ENCODE measurements around the gene GMDS. TPM values are rescaled to one million over a fixed set of nuclear protein-coding genes. Genes with fewer than 3 reads are reported as not detected.
A peak's percentile ranks its signal among the peaks of the same experiment; 100 is the strongest.

Gene GMDS
- total and polyA plus RNA-seq, 5 donors: 8.1 to 13.5 (median 12.6) TPM

DNA sequence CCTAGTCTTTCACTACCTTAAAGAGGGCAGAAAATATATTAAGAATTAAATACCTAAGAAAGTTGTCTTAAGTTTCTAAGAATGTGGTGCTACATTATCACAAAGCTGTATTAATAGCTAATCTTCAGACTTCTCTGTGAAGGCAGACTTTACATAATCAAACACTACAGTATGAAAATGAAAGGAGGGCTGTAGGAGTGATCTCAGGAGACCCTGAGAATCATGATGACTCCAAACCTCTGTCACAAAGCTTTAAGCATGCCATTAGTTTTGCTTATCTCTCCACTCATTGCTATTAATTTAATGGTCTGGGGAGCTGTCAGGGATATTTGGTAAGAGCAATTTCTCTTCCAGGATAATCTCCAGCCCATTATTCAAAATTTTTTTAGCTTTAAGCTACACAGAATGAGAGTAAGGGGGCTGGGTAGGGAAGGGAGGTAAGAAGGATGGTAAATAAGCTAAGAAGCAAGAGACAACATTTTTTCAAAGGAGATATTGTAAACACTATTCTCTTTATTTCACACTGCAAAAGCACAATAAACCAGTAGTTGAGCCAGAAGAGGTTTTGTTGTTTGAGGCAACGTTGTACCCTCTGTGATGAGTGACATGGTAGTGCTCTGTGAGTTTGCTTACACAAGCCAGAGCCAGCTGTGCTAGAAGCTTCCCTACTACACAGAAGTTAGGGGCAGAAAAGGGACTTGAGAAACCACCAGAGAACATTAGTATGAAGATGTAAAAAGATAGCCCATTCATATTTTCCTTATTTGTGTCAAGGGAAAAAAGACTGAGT, 258.8 kb downstream of the GMDS start:
- ATAC-seq (no peak), DNase-seq (no peak)
- intact Hi-C loops (cut with DNase I): no loop called here
- Histone ChIP-seq H3K4me1 (ENCODE audit: control insufficient read depth, insufficient read depth, low read length) (no peaks in the 10 kb centered on the region), H3K27me3 (ENCODE audit: control insufficient read depth, insufficient read depth) (no peaks in the 10 kb centered on the region), H3K27ac (ENCODE audit: low read length) (no peak overlapping the region), H3K4me3 (ENCODE audit: low read length) (no peak overlapping the region), H3K9me3 (ENCODE audit: control insufficient read depth, low read length) (no peaks in the 10 kb centered on the region)
- 14% methylated on average over 1 of the region's 1 CpG for WGBS

DNA sequence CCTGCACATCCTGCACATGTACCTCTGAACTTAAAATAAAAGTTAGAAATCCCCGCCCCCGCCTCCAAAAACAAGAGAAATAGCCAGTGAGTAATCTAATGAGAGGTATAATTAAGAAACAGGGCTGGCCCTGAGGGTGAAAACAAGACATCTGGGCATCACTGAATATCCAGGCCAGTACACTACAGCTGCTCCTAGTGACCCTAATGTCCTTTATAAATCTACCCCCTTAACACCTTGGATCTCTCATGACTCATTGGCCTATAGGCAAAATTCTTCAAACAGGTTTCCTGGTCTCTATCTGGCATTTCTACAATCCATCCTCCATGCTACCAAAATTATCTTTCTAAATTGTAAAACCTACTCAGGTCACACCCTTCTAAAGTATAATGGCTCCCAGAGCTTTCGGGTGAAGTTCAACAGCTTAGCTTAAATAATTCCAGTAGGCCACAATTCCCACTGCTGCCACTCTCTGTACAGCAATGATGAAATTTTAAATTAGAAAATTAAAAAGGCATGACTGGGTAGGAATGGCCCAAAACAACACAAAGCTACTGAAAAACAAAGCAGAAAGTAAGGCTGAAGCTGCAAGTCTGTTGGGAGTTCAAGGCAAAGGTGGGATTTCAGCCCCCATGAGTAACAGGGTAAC, 260.9 kb downstream of the GMDS start:
- Histone ChIP-seq H3K27me3 (ENCODE audit: control insufficient read depth, insufficient read depth) (no peaks in the 10 kb centered on the region), H3K4me3 (ENCODE audit: low read length) (no peak overlapping the region), H3K9me3 (ENCODE audit: control insufficient read depth, low read length) (no peaks in the 10 kb centered on the region), H3K4me1 (ENCODE audit: control insufficient read depth, insufficient read depth, low read length) (no peaks in the 10 kb centered on the region), H3K27ac (ENCODE audit: low read length) (no peak overlapping the region)
- DNase-seq (no peak), ATAC-seq (no peak)
- intact Hi-C loops (cut with DNase I): no loop called here
- 99% methylated on average over 3 of the region's 3 CpGs for WGBS

DNA sequence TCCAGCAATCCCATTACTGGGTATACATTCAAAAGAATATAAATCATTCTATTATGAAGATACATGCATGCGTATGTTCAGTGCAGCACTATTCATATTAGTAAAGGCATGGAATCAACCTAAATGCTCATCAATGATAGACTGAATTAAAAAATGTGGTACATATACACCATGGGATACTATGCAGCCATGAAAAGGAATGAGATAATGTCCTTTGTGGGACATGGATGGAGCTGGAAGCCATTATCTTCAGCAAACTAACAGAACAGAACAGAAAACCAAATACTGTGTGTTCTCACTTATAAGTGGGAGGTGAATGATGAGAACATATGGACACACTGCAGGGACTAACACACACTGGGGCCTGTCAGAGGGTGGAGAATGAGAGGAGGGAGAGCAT, 261.6 kb downstream of the GMDS start:
- ATAC-seq (no peak), DNase-seq (no peak)
- Histone ChIP-seq H3K4me1 (ENCODE audit: control insufficient read depth, insufficient read depth, low read length) (no peaks in the 10 kb centered on the region), H3K9me3 (ENCODE audit: control insufficient read depth, low read length) (no peaks in the 10 kb centered on the region), H3K4me3 (ENCODE audit: low read length) (no peak overlapping the region), H3K27me3 (ENCODE audit: control insufficient read depth, insufficient read depth) (no peaks in the 10 kb centered on the region), H3K27ac (ENCODE audit: low read length) (no peak overlapping the region)
- intact Hi-C loops (cut with DNase I): no loop called here
- 94% methylated on average over 1 of the region's 1 CpG for WGBS

DNA sequence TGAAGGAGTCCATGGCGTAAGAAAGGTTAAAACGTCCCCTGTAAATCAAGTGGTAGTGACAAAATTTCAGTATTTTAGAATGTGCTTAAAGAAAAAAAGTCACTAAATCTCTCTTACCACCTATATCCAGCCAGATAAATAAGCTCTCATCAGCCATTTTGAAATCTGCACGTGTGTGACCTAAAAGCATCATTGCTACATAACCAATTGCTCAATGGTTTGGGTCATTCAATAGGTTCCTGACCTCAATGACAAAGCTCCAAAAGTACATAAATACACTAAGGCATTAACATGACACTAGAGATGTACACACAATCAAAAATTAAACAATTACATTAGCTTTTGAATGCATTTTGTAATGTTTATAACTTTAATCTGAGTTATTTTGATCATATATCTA, 272.4 kb downstream of the GMDS start:
- Histone ChIP-seq H3K27me3 (ENCODE audit: control insufficient read depth, insufficient read depth) (no peaks in the 10 kb centered on the region), H3K4me3 (ENCODE audit: low read length) (no peak overlapping the region), H3K9me3 (ENCODE audit: control insufficient read depth, low read length) (no peaks in the 10 kb centered on the region), H3K4me1 (ENCODE audit: control insufficient read depth, insufficient read depth, low read length) (no peaks in the 10 kb centered on the region), H3K27ac (ENCODE audit: low read length) (no peak overlapping the region)
- ATAC-seq (no peak), DNase-seq (no peak)
- 92% methylated on average over 3 of the region's 3 CpGs for WGBS
- intact Hi-C loops (cut with DNase I): no loop called here

DNA sequence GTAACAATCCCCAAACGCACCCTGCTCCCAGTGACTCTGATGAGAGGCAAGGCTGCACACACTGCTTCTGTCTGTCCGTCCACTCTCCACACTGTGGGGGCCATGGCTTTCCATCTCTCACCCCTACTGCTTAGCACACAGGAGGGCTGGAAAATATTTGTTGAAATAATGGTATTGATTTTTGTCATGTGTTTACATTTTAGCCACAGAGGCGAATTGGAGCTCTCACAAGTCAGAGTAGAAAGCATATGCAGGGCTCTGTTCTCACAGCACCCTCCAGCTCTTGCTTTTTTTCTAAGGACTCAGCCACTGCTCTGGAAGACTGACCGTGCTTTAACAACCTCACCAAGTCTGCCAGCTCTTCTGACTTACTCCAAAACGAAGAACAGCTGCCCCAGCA, 273.8 kb downstream of the GMDS start:
- H3K4me3 ChIP-seq (ENCODE audit: low read length): no peak overlapping the region
- H3K27me3 ChIP-seq (ENCODE audit: control insufficient read depth, insufficient read depth): no peaks in the 10 kb centered on the region
- no peaks in the 10 kb centered on the region for H3K4me1 ChIP-seq (ENCODE audit: control insufficient read depth, insufficient read depth, low read length)
- H3K27ac ChIP-seq (ENCODE audit: low read length): no peak overlapping the region
- DNase-seq (no peak), ATAC-seq (no peak)
- 83% methylated on average over 5 of the region's 5 CpGs for WGBS
- no peaks in the 10 kb centered on the region for H3K9me3 ChIP-seq (ENCODE audit: control insufficient read depth, low read length)
- intact Hi-C loops (cut with DNase I): no loop called here

DNA sequence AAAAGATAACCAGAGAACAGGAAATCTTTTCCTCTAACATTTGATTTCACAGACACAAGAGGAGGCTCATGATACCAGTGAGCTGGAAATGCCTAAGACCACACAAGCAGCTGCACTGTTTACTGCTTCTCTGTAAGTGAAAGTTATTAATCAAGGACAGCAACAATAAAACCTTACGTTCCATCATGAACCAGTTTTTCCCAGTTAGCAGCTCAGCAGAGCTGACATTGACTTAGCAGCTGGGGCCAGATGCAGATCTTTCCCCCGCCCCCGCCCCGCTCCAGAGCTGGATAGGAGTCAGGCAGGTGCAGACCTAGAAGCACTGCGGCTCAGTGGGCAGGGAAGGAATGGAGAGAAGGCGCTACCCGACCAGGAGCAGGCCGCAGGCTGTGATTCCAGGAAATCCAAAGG, 275.2 kb downstream of the GMDS start:
- DNase-seq: no peak
- H3K27ac ChIP-seq (ENCODE audit: low read length): no peak overlapping the region
- no peaks in the 10 kb centered on the region for H3K9me3 ChIP-seq (ENCODE audit: control insufficient read depth, low read length)
- no peaks in the 10 kb centered on the region for H3K27me3 ChIP-seq (ENCODE audit: control insufficient read depth, insufficient read depth)
- no peak overlapping the region for H3K4me3 ChIP-seq (ENCODE audit: low read length)
- peak in 1 of 2 donors; percentile 47 for ATAC-seq
- intact Hi-C loops (cut with DNase I): no loop called here
- WGBS: 84% methylated on average over 8 of the region's 8 CpGs
- H3K4me1 ChIP-seq (ENCODE audit: control insufficient read depth, insufficient read depth, low read length): no peaks in the 10 kb centered on the region

DNA sequence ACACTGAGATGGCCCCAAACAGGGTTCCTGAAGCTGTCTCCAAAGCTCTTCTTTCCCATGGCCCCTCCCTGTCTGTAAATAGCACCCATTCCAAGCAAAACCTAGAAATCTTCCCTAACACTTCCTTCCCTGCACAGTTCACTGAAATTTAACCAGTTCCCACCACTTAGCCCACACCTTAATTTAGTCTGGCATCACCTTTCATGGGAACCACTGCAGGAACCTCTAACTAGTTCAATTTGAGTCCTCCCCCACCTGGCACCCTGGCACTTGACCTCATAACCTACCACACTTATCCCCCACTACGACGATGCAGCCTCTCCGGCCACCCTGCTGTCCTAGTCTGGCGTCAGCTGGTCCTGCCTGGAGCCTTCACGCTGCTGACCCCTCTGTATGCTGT, 278.7 kb downstream of the GMDS start:
- intact Hi-C loops (cut with DNase I): no loop called here
- ATAC-seq (peak in 1 of 2 donors; percentile 34), DNase-seq (no peak)
- Histone ChIP-seq H3K4me1 (ENCODE audit: control insufficient read depth, insufficient read depth, low read length) (no peaks in the 10 kb centered on the region), H3K4me3 (ENCODE audit: low read length) (no peak overlapping the region), H3K27me3 (ENCODE audit: control insufficient read depth, insufficient read depth) (no peaks in the 10 kb centered on the region), H3K27ac (ENCODE audit: low read length) (no peak overlapping the region), H3K9me3 (ENCODE audit: control insufficient read depth, low read length) (no peaks in the 10 kb centered on the region)
- 90% methylated on average over 5 of the region's 5 CpGs for WGBS

DNA sequence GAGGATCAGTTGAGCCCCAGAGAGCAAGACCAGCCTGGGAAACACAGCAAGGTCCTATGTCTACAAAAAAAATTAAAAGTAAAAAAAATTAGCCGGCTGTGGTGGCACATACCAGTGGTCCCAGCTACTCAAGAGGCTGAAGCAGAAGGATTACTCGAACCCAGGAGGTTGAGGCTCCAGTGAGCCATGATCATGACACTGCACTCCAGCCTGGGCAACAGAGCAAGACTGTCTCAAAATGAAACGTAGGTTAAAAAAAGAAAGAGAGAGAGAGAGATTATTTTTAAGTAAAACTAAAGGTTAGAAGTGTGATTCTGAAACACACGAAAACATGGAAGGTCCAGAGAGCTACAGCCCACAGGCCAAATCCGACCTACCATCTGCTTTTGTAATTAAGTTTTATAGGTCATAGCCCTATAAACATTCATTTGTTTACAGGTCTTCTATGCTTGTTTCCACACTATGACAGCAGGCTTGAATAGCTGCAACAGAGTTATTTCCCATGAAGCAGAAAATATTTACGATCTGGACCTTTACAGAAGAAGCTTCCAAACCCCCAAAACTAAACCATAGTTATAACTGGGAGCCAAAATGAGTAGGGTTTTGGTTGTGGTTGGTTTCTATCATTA, 279.7 kb downstream of the GMDS start:
- Histone ChIP-seq H3K4me1 (ENCODE audit: control insufficient read depth, insufficient read depth, low read length) (no peaks in the 10 kb centered on the region), H3K9me3 (ENCODE audit: control insufficient read depth, low read length) (no peaks in the 10 kb centered on the region), H3K27me3 (ENCODE audit: control insufficient read depth, insufficient read depth) (no peaks in the 10 kb centered on the region), H3K4me3 (ENCODE audit: low read length) (no peak overlapping the region), H3K27ac (ENCODE audit: low read length) (no peak overlapping the region)
- ATAC-seq (no peak), DNase-seq (no peak)
- WGBS: 81% methylated on average over 6 of the region's 6 CpGs
- intact Hi-C loops (cut with DNase I): no loop called here

DNA sequence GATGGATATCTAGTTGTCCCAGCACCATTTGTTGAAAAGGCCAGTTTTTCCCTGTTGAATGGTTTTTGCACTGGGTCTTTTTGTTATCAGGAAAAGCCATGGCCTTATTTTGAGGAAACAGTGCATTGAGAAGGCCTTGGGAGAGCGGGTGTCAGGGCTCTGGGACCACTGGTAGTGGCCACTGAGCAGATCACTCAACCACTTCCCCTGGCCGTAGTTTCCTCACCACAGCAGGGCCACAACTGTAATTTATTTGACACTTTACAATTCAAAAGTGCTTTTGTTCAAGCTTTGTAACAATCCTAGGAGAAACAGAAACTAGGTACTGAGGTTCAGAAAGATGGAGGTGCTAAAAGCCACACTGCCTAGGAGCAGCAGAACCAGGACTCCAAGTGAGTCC, 281.8 kb downstream of the GMDS start:
- Histone ChIP-seq H3K4me1 (ENCODE audit: control insufficient read depth, insufficient read depth, low read length) (no peaks in the 10 kb centered on the region), H3K9me3 (ENCODE audit: control insufficient read depth, low read length) (no peaks in the 10 kb centered on the region), H3K27me3 (ENCODE audit: control insufficient read depth, insufficient read depth) (no peaks in the 10 kb centered on the region), H3K4me3 (ENCODE audit: low read length) (no peak overlapping the region), H3K27ac (ENCODE audit: low read length) (no peak overlapping the region)
- intact Hi-C loops (cut with DNase I): no loop called here
- 97% methylated on average over 2 of the region's 2 CpGs for WGBS
- DNase-seq (no peak), ATAC-seq (no peak)

DNA sequence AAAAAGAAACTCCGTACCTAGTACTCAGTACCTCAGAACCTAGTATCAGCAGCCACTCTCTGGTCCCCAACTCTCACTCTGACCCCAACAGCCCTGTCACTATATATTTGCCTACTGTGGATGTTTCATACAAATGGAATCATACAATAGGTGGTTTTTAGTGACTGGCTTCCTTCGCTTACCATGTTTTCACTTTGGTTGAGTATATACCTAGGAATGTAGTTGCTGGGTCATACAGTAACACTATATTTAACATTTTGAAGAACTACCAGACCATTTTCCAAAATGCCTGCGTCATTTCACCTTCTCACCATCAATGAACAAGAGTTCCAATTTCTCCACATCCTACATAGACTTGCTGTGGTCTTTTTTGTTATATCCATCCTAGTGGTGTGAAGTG, 283.2 kb downstream of the GMDS start:
- ATAC-seq: no peak
- intact Hi-C loops (cut with DNase I): no loop called here
- 97% methylated on average over 3 of the region's 3 CpGs for WGBS
- Histone ChIP-seq H3K9me3 (ENCODE audit: control insufficient read depth, low read length) (no peaks in the 10 kb centered on the region), H3K27me3 (ENCODE audit: control insufficient read depth, insufficient read depth) (no peaks in the 10 kb centered on the region), H3K4me1 (ENCODE audit: control insufficient read depth, insufficient read depth, low read length) (no peaks in the 10 kb centered on the region), H3K4me3 (ENCODE audit: low read length) (no peak overlapping the region), H3K27ac (ENCODE audit: low read length) (no peak overlapping the region)
- no peak for DNase-seq

DNA sequence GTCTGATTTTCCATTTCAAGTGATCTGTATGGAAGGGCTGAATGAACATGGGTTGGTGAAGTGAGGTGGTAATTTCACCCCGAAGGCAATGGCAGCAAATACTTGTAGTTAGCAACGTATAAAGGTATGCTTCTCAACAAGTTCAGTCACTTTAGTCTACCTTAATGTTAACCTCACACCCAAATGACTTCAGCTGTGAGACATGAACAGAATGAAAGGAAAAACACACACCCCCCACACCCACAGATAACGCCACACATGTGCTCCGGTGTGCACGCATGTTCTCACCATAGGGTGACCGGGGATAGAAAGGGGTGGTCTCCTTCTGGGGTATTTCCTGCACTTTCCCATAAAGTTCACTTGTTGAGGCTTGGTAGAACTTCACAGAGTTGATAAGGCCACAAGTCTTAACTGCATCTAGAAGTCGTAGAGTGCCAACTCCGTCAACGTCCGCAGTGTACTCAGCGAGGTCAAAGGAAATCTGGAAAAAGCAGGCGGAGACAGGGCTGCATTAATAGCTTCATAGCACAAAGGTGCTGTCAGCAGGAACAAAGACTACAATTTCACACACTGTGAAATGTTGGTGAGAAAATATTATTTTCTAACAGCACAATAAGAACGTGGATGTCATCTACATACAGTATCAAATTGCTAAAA, 284.8 kb downstream of the GMDS start:
- whole genome bisulfite sequencing: 85% methylated on average over 13 of the region's 13 CpGs
- Histone ChIP-seq H3K4me3 (ENCODE audit: low read length) (no peak overlapping the region), H3K27ac (ENCODE audit: low read length) (no peak overlapping the region), H3K4me1 (ENCODE audit: control insufficient read depth, insufficient read depth, low read length) (no peaks in the 10 kb centered on the region), H3K9me3 (ENCODE audit: control insufficient read depth, low read length) (no peaks in the 10 kb centered on the region), H3K27me3 (ENCODE audit: control insufficient read depth, insufficient read depth) (no peaks in the 10 kb centered on the region)
- ATAC-seq: peak; percentile 22 to 92
- intact Hi-C loops (cut with DNase I): no loop called here
- DNase-seq: no peak
